Dendritic cell treated with granulocyte-macrophage colony-stimulating factor and Interleukin-4, amounts not matched to agents 40 ng/mL and 50 ng/mL, for 4 days (primary cell): ENCODE data around the gene SLC9A1.

Experiments used
- H3K27ac Mint-ChIP-seq: one replicate; pipeline ENCODE4 v1.8.0; 2022; ENCODE audit warnings: mild to moderate bottlenecking, mixed read lengths
- H3K27me3 Mint-ChIP-seq: one replicate; pipeline ENCODE4 v1.8.0; 2022; ENCODE audit warnings: mild to moderate bottlenecking, mixed read lengths
- H3K36me3 Mint-ChIP-seq: one replicate; pipeline ENCODE4 v1.8.0; 2022; ENCODE audit warnings: low read depth, mixed read lengths
- H3K4me1 Mint-ChIP-seq: one replicate; pipeline ENCODE4 v1.8.0; 2022; ENCODE audit warnings: low read depth, mixed read lengths
- H3K4me3 Mint-ChIP-seq: one replicate; pipeline ENCODE4 v1.8.0; 2022; ENCODE audit warnings: mild to moderate bottlenecking, moderate library complexity, mixed read lengths
- H3K9me3 Mint-ChIP-seq: one replicate; pipeline ENCODE4 v1.8.0; 2022; ENCODE audit warnings: mixed read lengths
- intact Hi-C: fragments of 100-400 bp; cut with micrococcal nuclease; formaldehyde crosslinking; loops from one replicate; pipeline ENCODE4 v1.15.0; 2022

The SLC9A1 gene

GRCh38 chr1:27049607-27050006, 105.3 kb downstream of the SLC9A1 start:
- intact Hi-C loops = no loop called here
- H3K9me3 Mint-ChIP-seq = no peaks in the 10 kb centered on the region
- peaks cover 6% of the 10 kb centered on the region for H3K4me1 Mint-ChIP-seq
- no peaks in the 10 kb centered on the region for H3K36me3 Mint-ChIP-seq
- H3K27ac Mint-ChIP-seq = no peak overlapping the region
- peaks cover 21% of the 10 kb centered on the region for H3K27me3 Mint-ChIP-seq
- no peak overlapping the region for H3K4me3 Mint-ChIP-seq

GRCh38 chr1:27049100-27049499, 105.8 kb downstream of the SLC9A1 start:
- H3K9me3 Mint-ChIP-seq = no peaks in the 10 kb centered on the region
- H3K4me1 Mint-ChIP-seq = peaks cover 6% of the 10 kb centered on the region
- no peak overlapping the region for H3K27ac Mint-ChIP-seq
- peaks cover 23% of the 10 kb centered on the region for H3K27me3 Mint-ChIP-seq
- H3K36me3 Mint-ChIP-seq = no peaks in the 10 kb centered on the region
- intact Hi-C loops = no loop called here
- no peak overlapping the region for H3K4me3 Mint-ChIP-seq
